Aorta (tissue), 5 donors: ENCODE measurements around the gene SMG5. TPM values are rescaled to one million over a fixed set of nuclear protein-coding genes. Genes with fewer than 3 reads are reported as not detected.

ENCODE experiments used
- ATAC-seq: fragments of 200-7000 bp; cut with Tn5 transposase; one replicate; pipeline ENCODE4 v1.9.1; 2022; ENCODE audit warnings: moderate library complexity; ENCODE audit not compliant: low FRiP score
- DNase-seq, 2 donors: peaks; one replicate each; pipeline ENCODE4 v3.0.0-alpha.2; 2020
- H3K27ac ChIP-seq, 2 donors: one replicate each; pipeline ENCODE4 v1.5.1; 2013; ENCODE audit warnings: low read length in 2 of 2, mild to moderate bottlenecking in 2 of 2, moderate library complexity in 2 of 2, control low read depth in 1 of 2, inconsistent platforms in 1 of 2, low read depth in 1 of 2
- H3K27me3 ChIP-seq, 2 donors: one replicate each; pipeline ENCODE4 v1.6.1; 2013; ENCODE audit warnings: control low read depth in 1 of 2, low read length in 1 of 2, mild to moderate bottlenecking in 1 of 2, moderate library complexity in 1 of 2; ENCODE audit not compliant: insufficient read depth in 2 of 2, control insufficient read depth in 1 of 2
- H3K36me3 ChIP-seq, 2 donors: one replicate each; pipeline ENCODE4 v1.6.1; 2013; ENCODE audit warnings: control low read depth in 1 of 2, low read length in 1 of 2, mild to moderate bottlenecking in 1 of 2; ENCODE audit not compliant: insufficient read depth in 2 of 2, control insufficient read depth in 1 of 2
- H3K4me1 ChIP-seq, 2 donors: one replicate each; pipeline ENCODE4 v1.6.1; 2013; ENCODE audit warnings: low read length in 2 of 2, control low read depth in 1 of 2, mild to moderate bottlenecking in 1 of 2, moderate library complexity in 1 of 2; ENCODE audit not compliant: insufficient read depth in 2 of 2, control insufficient read depth in 1 of 2
- H3K4me3 ChIP-seq, 2 donors: one replicate each; pipeline ENCODE4 v1.5.1; 2013; ENCODE audit warnings: low read length in 2 of 2, control low read depth in 1 of 2, mild to moderate bottlenecking in 1 of 2
- H3K9me3 ChIP-seq: one replicate; pipeline ENCODE4 v1.6.1; 2013; ENCODE audit warnings: mild to moderate bottlenecking, low read length; ENCODE audit not compliant: control insufficient read depth
- WGBS, 2 donors: extraction: QIAGEN DNeasy Blood & Tissue Kit; methylation state at CpG; one replicate each; pipeline ENCODE4 v1.1.7; 2013; 5-methylcytosine and 5-hydroxymethylcytosine counted together
- intact Hi-C, 2 donors: fragments of 100-400 bp; cut with DNase I; formaldehyde crosslinking; loops; one replicate each; pipeline versions ENCODE4 v1.14.2 to v1.15.0; 2022
- polyA plus RNA-seq, 2 donors: library from polyadenylated mRNA; stranded (reverse); fragments of 200-250 nt; gene quantifications; one replicate each; pipeline ENCODE4 v1.2.3, GENCODE V29; 2013
- total RNA-seq, 2 donors: library from RNA; stranded (reverse); fragmentation: NEBNext Ultra II Directional; extraction: Animal tissue kit (Norgen Biotek cat#: 25700); gene quantifications; one replicate each; pipeline ENCODE4 v1.2.1, GENCODE V29; 2021
- donor health status: healthy with polysubstance abuse.
- donor health status: Bipolar disorder and iron deficiency.
- donor health status: DM: no; HTN: no; CAD: no.
- donor health status: DM: no; HTN: no; CAD: no.
- donor health status: DM: yes; HTN: yes; CAD: no.

The SMG5 gene
- total and polyA plus RNA-seq, 4 donors = 21.9 to 58.6 (median 40.9) TPM

- DNase-seq (no peak), ATAC-seq (no peak)
- Histone ChIP-seq H3K4me3 (no peak overlapping the region), H3K27me3 (no peaks in the 10 kb centered on the region), H3K9me3 (no peaks in the 10 kb centered on the region), H3K4me1 (peaks cover 0 to 3% of the 10 kb centered on the region in 2 donors), H3K36me3 (peaks cover 4 to 9% of the 10 kb centered on the region in 2 donors), H3K27ac (no peak overlapping the region)
- intact Hi-C loops = no loop called here
- whole genome bisulfite sequencing, 2 donors = 92% methylated on average over 8 of the region's 8 CpGs
Observed at GRCh38 chr1:156200044-156200443, 82.6 kb downstream of the SMG5 start.

Other genes starting within 250 kb of the SMG5 start
- gene UBQLN4, start 229.0 kb downstream of the SMG5 start, total RNA-seq = 10 to 100 TPM; 23.8 to 25.7 TPM
- 10 to 100 TPM; 14.5 to 16.0 TPM for gene UBQLN4, start 229.0 kb downstream of the SMG5 start, polyA plus RNA-seq
- gene LAMTOR2, start 228.0 kb downstream of the SMG5 start, total RNA-seq = 10 to 100 TPM; 31.6 to 41.2 TPM
- gene LAMTOR2, start 228.0 kb downstream of the SMG5 start, polyA plus RNA-seq = 100 to 1,000 TPM in 1 of 2 donors, 10 to 100 TPM in 1; 78.3 to 129 TPM
- gene RAB25, start 221.7 kb downstream of the SMG5 start, total RNA-seq = not detected
- gene RAB25, start 221.7 kb downstream of the SMG5 start, polyA plus RNA-seq = 10 to 100 TPM in 1 of 2 donors, 1 to 10 TPM in 1; 1.5 to 32.4 TPM
- 1 to 10 TPM; 1.2 to 1.6 TPM for gene MEX3A, start 200.4 kb downstream of the SMG5 start, total RNA-seq
- gene MEX3A, start 200.4 kb downstream of the SMG5 start, polyA plus RNA-seq = under 1 TPM; 0.03 to 0.13 TPM
- gene LMNA, start 168.1 kb downstream of the SMG5 start, total RNA-seq = 1,000 to 10,000 TPM in 1 of 2 donors, 100 to 1,000 TPM in 1; 497 to 1,067 TPM
- 100 to 1,000 TPM in 1 of 2 donors, 10 to 100 TPM in 1; 94.3 to 378 TPM for gene LMNA, start 168.1 kb downstream of the SMG5 start, polyA plus RNA-seq
- 10 to 100 TPM in 1 of 2 donors, 1 to 10 TPM in 1; 8.9 to 20.0 TPM for gene SEMA4A, start 129.2 kb downstream of the SMG5 start, total RNA-seq
- gene SEMA4A, start 129.2 kb downstream of the SMG5 start, polyA plus RNA-seq = 1 to 10 TPM; 3.0 to 4.7 TPM
- 10 to 100 TPM; 15.7 to 18.6 TPM for gene SLC25A44, start 88.7 kb downstream of the SMG5 start, total RNA-seq
- 10 to 100 TPM in 1 of 2 donors, 1 to 10 TPM in 1; 8.6 to 10.2 TPM for gene SLC25A44, start 88.7 kb downstream of the SMG5 start, polyA plus RNA-seq
- 10 to 100 TPM; 31.4 to 38.5 TPM for gene PMF1, start 69.8 kb downstream of the SMG5 start, total RNA-seq
- gene PMF1, start 69.8 kb downstream of the SMG5 start, polyA plus RNA-seq = 10 to 100 TPM; 29.6 to 65.0 TPM
- gene BGLAP, start 40.6 kb downstream of the SMG5 start, total RNA-seq = 1 to 10 TPM in 1 of 2 donors, not detected in 1; 2.9 TPM
- 1 to 10 TPM in 1 of 2 donors, not detected in 1; 1.9 TPM for gene BGLAP, start 40.6 kb downstream of the SMG5 start, polyA plus RNA-seq
- 1 to 10 TPM in 1 of 2 donors, under 1 TPM in 1; 0.81 to 2.8 TPM for gene PAQR6, start 34.8 kb downstream of the SMG5 start, total RNA-seq
- gene PAQR6, start 34.8 kb downstream of the SMG5 start, polyA plus RNA-seq = 1 to 10 TPM in 1 of 2 donors, not detected in 1; 2.3 TPM
- 1 to 10 TPM; 1.2 to 2.6 TPM for gene TMEM79, start 1.5 kb upstream of the SMG5 start, total RNA-seq
- gene TMEM79, start 1.5 kb upstream of the SMG5 start, polyA plus RNA-seq = 1 to 10 TPM; 1.4 to 2.1 TPM
- gene GLMP, start 12.9 kb upstream of the SMG5 start, total RNA-seq = 10 to 100 TPM; 36.4 to 50.8 TPM
- 10 to 100 TPM; 42.2 to 57.1 TPM for gene GLMP, start 12.9 kb upstream of the SMG5 start, polyA plus RNA-seq
- gene VHLL, start 16.5 kb upstream of the SMG5 start, total RNA-seq = not detected
- not detected for gene VHLL, start 16.5 kb upstream of the SMG5 start, polyA plus RNA-seq
- 100 to 1,000 TPM; 102 to 112 TPM for gene CCT3, start 55.5 kb upstream of the SMG5 start, total RNA-seq
- gene CCT3, start 55.5 kb upstream of the SMG5 start, polyA plus RNA-seq = 10 to 100 TPM; 76.0 to 87.0 TPM
- gene TSACC, start 55.7 kb upstream of the SMG5 start, total RNA-seq = not detected
- not detected for gene TSACC, start 55.7 kb upstream of the SMG5 start, polyA plus RNA-seq
- not detected for gene RHBG, start 86.4 kb upstream of the SMG5 start, total RNA-seq
- gene RHBG, start 86.4 kb upstream of the SMG5 start, polyA plus RNA-seq = not detected
- gene MEF2D, start 217.9 kb upstream of the SMG5 start, total RNA-seq = 10 to 100 TPM; 82.1 to 95.8 TPM
- gene MEF2D, start 217.9 kb upstream of the SMG5 start, polyA plus RNA-seq = 10 to 100 TPM in 1 of 2 donors, 1 to 10 TPM in 1; 8.1 to 27.4 TPM